ENCODE results near the gene SPECC1. TPM values are rescaled to one million over a fixed set of nuclear protein-coding genes. Genes with fewer than 3 reads are reported as not detected.

SPECC1 gene
- total and polyA plus RNA-seq, 3 donors from 2014 or later: 78.6 to 160 (median 148) TPM

GRCh38 chr17:20039037-20039436, 29.9 kb downstream of the SPECC1 start:
- intact Hi-C loops (cut with DNase I; ENCODE audit: low total_unique reads): no loop called here
- DNase-seq: no peak
- Histone ChIP-seq H3K9me3 (no peaks in the 10 kb centered on the region), H3K27me3 (no peaks in the 10 kb centered on the region), H3K27ac (no peak overlapping the region), H3K4me1 (no peaks in the 10 kb centered on the region), H3K4me3 (no peak overlapping the region), H3K36me3 (ENCODE audit: low read depth, missing control alignments) (no peaks in the 10 kb centered on the region)
- 87 to 88% methylated on average over 2 of the region's 2 CpGs for WGBS, 2 donors
- TF ChIP-seq CTCF (IDR thresholded peaks at IDR 0.05): no peak
- TF ChIP-seq POLR2A (IDR thresholded peaks at IDR 0.05): no peak

- Histone ChIP-seq H3K36me3 (ENCODE audit: low read depth, missing control alignments) (no peaks in the 10 kb centered on the region), H3K4me3 (no peak overlapping the region), H3K4me1 (no peaks in the 10 kb centered on the region), H3K27me3 (no peaks in the 10 kb centered on the region), H3K9me3 (no peaks in the 10 kb centered on the region), H3K27ac (no peak overlapping the region)
- intact Hi-C loops (cut with DNase I; ENCODE audit: low total_unique reads): no loop called here
- TF ChIP-seq CTCF (IDR thresholded peaks at IDR 0.05) (no peak), POLR2A (IDR thresholded peaks at IDR 0.05) (no peak)
- DNase-seq: no peak
These were observed 31.1 kb downstream of the SPECC1 start for GRCh38 chr17:20040216-20040615.

DNA sequence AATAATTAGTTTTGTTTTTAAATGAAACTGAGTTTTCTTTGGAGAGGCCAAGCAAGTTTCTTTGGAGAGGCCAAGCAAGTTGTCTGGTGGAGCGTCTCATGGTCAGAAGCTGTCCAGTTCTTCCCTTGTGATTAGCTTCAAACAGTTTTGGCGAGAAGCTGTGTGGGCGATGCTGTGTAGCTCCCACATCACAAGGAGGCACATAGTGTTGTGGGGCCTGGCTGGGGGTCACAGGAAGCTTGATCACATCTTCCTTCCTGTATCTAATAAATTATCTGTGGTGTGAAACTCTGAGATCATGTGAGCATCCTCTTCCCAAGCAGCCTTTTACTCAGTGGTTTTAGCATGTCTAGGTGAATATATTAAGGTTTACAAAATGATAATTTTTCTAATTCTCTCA, 33.9 kb downstream of the SPECC1 start:
- Histone ChIP-seq H3K4me3 (no peak overlapping the region), H3K27ac (peak overlapping the region in 1 of 2 donors; percentile 16), H3K36me3 (ENCODE audit: low read depth, missing control alignments) (no peaks in the 10 kb centered on the region), H3K4me1 (no peaks in the 10 kb centered on the region), H3K9me3 (no peaks in the 10 kb centered on the region), H3K27me3 (no peaks in the 10 kb centered on the region)
- no peak for DNase-seq
- intact Hi-C loops (cut with DNase I; ENCODE audit: low total_unique reads): no loop called here
- TF ChIP-seq POLR2A (IDR thresholded peaks at IDR 0.05) (no peak), CTCF (IDR thresholded peaks at IDR 0.05) (no peak)
- 63 to 67% methylated on average over 3 of the region's 3 CpGs for WGBS, 2 donors

DNA sequence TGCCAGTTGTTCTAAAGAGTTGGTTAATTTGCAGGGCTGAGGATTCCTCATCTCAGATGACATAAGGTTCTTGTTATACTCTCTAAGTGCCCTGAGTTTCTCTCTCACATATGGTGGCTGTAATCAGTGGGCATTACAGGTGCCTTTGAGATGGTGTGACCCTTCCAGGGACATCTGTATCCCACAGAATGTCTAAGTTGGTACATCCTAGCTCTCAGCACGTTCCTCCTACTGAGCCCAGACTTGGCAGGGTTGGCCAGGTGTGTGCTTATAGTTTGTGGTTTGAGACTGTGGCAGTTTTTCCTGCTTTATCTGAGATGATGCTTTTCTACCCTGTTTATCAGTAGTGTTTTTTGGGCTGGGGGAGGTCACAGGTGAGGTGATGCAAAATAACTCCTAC, 36.3 kb downstream of the SPECC1 start:
- WGBS, 2 donors: 80 to 100% methylated on average over 1 of the region's 1 CpG
- H3K9me3 ChIP-seq: no peaks in the 10 kb centered on the region
- no peak for DNase-seq
- H3K27me3 ChIP-seq: no peaks in the 10 kb centered on the region
- intact Hi-C loops (cut with DNase I; ENCODE audit: low total_unique reads): no loop called here
- H3K4me1 ChIP-seq: no peaks in the 10 kb centered on the region
- TF ChIP-seq CTCF (IDR thresholded peaks at IDR 0.05) (no peak), POLR2A (IDR thresholded peaks at IDR 0.05) (no peak)
- H3K4me3 ChIP-seq: no peak overlapping the region
- H3K36me3 ChIP-seq (ENCODE audit: low read depth, missing control alignments): no peaks in the 10 kb centered on the region
- no peak overlapping the region for H3K27ac ChIP-seq

GRCh38 chr17:20046629-20047028, 37.5 kb downstream of the SPECC1 start:
- Histone ChIP-seq H3K27ac (no peak overlapping the region), H3K4me3 (no peak overlapping the region), H3K36me3 (ENCODE audit: low read depth, missing control alignments) (no peaks in the 10 kb centered on the region), H3K27me3 (no peaks in the 10 kb centered on the region), H3K9me3 (no peaks in the 10 kb centered on the region), H3K4me1 (no peaks in the 10 kb centered on the region)
- no peak for TF ChIP-seq POLR2A (IDR thresholded peaks at IDR 0.05)
- no peak for TF ChIP-seq CTCF (IDR thresholded peaks at IDR 0.05)
- WGBS, 2 donors: 81 to 87% methylated on average over 8 of the region's 8 CpGs
- intact Hi-C loops (cut with DNase I; ENCODE audit: low total_unique reads): no loop called here
- DNase-seq: no peak
